GM12872 (cell line): ENCODE data around the gene ILKAP.

Source experiments
- TF ChIP-seq, protein P1 (sequence below): IDR thresholded peaks from 3 replicates; pipeline ENCODE4 v1.5.1; 2011; ENCODE audit warnings: low read depth, mild to moderate bottlenecking, low read length, moderate library complexity; ENCODE audit not compliant: insufficient read depth

Gene ILKAP

DNA sequence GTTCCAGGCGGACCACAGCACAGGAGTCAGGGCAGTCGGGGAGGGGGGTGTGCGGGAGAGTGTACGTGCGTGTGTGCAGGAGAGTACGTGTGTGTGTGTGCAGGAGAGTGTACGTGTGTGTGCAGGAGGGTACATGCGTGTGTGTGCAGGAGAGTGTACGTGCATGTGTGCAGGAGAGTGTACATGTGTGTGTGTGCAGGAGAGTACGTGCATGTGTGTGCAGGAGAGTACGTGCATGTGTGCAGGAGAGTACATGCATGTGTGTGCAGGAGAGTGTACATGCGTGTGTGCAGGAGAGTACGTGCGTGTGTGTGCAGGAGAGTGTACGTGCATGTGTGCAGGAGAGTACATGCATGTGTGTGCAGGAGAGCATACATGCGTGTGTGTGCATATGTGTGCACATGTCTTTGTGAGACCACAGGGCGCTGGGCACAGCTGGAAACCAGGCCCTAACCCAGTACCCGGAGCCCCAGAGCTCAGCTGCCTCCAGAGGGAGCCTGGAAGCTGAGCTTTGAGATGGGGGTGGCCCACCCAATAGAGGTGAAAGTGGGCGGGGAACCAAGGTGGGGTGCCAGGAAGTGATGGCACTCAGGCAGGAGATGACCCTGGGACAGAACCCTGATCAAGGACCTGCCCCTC lies 78.9 kb downstream of the ILKAP start:
- TF ChIP-seq, protein P1, sequence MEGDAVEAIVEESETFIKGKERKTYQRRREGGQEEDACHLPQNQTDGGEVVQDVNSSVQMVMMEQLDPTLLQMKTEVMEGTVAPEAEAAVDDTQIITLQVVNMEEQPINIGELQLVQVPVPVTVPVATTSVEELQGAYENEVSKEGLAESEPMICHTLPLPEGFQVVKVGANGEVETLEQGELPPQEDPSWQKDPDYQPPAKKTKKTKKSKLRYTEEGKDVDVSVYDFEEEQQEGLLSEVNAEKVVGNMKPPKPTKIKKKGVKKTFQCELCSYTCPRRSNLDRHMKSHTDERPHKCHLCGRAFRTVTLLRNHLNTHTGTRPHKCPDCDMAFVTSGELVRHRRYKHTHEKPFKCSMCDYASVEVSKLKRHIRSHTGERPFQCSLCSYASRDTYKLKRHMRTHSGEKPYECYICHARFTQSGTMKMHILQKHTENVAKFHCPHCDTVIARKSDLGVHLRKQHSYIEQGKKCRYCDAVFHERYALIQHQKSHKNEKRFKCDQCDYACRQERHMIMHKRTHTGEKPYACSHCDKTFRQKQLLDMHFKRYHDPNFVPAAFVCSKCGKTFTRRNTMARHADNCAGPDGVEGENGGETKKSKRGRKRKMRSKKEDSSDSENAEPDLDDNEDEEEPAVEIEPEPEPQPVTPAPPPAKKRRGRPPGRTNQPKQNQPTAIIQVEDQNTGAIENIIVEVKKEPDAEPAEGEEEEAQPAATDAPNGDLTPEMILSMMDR: no peak

DNA sequence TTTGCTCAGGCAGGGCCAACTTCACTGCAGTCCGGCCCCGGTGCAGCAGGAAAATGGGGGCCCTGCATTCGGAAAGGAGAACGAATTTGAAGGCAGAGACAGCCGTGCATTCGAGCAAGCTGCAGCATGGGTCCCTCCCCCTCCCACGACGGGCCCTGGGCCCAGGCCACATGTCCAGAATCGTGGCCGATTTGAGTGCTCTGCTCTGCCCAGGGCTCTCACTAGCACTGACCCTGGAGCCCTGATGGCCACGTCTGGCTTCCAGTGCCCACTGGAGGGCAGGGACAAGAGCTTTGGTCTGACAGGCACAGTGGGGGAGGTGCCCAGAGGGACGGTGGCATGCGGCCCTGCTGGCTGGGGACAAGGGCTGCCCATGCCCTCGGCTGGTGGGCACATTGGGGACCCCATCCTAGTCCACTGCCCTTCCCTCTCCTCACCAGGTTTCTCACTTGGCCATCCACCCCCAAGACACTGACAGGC lies 79.5 kb downstream of the ILKAP start:
- TF ChIP-seq, protein P1: no peak

DNA sequence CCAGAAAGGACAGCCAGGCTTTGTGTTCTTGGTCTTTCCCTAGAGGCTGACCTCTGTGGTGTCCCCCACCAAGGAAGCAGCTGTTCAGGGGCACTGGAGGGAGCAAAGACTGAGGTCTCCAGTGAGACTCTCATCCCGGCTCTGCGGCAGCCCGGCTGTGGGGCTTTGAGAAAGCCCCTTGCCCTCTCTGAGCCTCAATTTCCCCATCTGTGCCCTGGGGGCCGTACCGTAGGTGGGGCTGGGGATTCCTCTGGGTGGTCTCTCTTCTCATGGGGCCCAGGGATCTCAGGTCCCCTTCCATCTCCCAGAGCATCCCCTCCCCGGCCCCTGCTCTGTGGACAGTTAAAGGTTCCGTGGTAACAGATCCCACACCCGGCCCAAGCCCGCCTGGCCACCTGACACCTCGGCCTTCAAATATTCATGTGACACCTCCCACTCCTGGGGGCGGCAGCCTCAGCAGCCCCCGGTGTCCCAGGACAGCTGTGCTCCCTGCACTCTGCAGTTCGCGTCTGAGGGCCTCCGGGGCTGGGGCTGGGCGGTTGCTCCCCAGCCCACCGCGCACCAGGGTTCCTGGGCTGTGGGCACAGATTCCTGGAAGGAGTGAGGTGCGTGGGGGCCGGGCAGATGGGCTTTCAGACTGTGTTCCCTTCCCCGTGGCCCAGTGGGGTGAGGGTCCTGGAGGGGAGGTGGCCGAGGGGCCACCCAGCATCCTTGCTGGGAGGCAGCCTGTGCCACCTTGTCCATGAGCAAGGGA lies 80.1 kb downstream of the ILKAP start:
- TF ChIP-seq, protein P1: no peak

DNA sequence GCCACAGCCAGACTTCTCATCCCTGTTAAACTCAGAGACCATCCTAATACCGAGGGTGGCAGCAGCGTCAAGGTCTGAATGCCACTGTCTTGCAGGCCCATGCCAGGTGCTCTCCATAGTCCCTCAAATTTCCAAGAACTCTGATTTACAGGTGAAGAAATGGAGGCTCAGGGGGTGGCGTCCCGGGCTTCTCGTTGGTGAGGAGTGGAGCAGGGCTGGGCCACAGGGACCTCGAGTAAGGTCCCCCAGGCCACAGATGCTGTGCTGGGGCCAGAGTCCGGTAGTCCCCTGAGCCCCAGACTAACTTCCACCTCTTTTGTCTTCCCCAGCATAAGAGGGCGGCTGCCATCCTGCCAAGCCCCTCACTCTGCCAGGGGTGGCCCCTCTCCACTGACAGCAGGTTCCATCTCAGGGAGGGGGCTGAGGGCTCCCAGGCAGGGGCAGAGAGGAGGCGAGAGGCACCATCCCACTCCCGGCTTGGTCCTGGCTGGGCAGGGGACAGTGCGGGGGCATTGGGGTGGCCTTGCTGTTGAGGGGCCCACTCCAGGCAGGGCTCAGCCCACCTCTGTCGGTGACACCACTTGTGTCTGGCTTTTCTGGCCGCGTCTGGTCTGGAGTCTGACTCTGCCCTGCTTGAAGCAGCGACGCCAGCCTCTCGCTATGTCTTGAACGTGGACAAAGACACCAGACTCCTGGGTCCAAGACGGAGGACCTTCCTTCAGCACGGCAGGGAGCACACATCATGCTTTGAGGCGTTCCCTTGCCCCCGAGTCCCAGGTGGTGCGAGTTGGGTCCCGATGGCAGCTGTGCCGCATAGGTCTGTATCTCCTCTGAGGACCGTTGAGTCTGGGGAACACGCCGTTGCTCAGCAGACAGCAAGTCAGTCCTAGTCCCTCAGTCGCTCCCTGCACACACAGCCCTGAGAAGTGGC lies 80.9 kb downstream of the ILKAP start:
- TF ChIP-seq, protein P1: no peak

DNA sequence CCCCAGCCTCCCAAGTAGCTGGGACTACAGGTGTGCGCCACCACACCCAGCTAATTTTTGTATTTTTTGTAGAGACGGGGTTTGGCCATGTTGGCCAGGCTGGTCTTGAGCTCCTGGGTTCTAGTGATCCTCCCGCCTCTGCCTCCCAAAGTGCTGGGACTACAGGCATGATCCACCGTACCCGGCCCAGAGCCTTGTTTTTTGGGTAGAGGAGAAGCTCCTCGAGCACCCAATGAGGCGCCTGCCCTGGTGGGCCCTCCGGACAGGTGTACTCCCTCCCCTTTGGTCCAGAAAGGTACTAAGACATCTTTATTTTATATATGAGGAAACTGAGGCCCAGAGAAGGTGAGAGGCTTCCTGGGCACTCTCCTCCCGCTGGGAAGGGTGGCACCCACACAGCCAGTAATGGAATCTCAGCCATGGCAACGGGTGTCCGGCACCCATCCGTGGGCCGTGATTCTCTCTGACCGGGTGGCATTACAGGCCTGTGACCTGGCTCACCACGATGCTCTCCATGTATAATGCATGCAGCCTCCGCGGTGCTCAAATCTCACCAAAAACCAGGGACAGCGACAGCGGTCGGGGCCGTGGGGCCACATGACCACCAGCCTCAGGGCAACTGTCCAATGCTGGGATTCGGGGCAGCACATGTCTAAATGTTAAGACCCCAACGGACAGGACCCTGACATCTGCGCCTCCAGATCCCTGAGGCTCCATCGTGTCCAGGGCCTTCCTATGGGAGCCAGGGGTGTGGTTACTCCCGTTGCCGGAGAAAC lies 81.8 kb downstream of the ILKAP start:
- TF ChIP-seq, protein P1: no peak

DNA sequence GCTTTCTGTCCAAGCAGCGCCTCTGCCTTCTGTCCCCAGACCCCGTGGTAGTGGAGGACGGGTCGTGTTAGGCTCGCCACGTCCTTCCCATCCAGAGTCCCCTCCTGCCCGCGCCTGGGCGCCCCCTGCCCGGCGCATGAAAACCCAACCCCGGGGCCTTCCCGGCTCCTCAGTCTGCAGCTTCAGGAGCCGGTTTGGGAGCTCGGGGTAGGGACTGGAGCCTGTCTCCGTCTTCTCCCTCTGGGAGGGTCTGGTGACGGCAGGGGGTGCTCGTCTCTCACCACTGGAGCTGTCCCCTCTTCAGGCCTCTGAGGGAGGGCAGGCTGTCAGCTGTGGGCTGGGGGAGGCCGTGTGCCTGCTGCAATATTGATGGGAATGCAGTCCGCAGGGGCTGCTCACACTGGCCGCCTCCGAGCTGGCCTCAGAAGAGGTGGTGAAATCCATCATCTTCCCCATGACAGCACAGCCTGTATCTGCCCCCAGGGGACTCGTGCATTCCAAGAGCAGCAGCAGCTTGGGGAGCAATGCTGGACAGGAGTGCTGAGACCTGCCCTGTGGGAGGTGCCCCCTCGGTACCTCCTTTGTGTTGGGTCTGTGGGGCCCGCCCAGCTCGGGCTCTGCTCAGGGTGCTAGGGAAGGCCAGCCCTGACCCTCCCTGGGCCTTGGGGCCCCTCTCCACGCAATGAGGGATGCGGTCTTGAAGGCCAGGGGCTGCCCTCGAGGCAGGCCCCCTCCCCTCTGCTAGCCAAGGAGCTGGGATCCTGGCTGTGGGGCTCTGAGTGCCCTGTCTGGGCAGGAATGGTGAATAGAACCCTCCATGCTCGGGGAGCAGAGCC lies 82.8 kb downstream of the ILKAP start:
- TF ChIP-seq, protein P1: no peak
